HCT116 (cell line): ENCODE results near the gene AADACL4.

ENCODE experiments used
- CTCF ChIP-seq, 3 experiments: fragments of 200-600 bp in 1 of 3; sonication (generic) in 1 of 3; IDR thresholded peaks in 2 of 3; conservative IDR thresholded peaks in 1 of 3; 2 replicates each; pipeline ENCODE4 v1.5.1; 2012 to 2017; ENCODE audit warnings: low read depth in 2 of 3, low read length in 2 of 3, antibody characterized with exemption in 1 of 3, borderline replicate concordance in 1 of 3, control low read depth in 1 of 3, mild to moderate bottlenecking in 1 of 3, mixed read lengths in 1 of 3, mixed run types in 1 of 3, moderate library complexity in 1 of 3; ENCODE audit not compliant: insufficient read depth in 1 of 3
- EZH2 ChIP-seq: fragments of 200-600 bp; sonication (generic); IDR thresholded peaks from 2 replicates; pipeline ENCODE4 v1.6.1; 2017; ENCODE audit warnings: antibody characterized with exemption, mixed run types
- JUND ChIP-seq: IDR thresholded peaks from 2 replicates; pipeline ENCODE4 v1.6.1; 2012
- MAX ChIP-seq: IDR thresholded peaks from 2 replicates; pipeline ENCODE4 v1.6.1; 2012
- POLR2A ChIP-seq: IDR thresholded peaks from 2 replicates; pipeline ENCODE4 v1.7.0; 2011; ENCODE audit warnings: borderline replicate concordance; ENCODE audit not compliant: insufficient read depth, insufficient read length; ENCODE audit errors: extremely low read depth
- POLR2AphosphoS5 ChIP-seq: IDR thresholded peaks from 2 replicates; pipeline ENCODE4 v1.6.1; 2011; ENCODE audit warnings: mild to moderate bottlenecking, low read depth, low read length, moderate library complexity
- REST ChIP-seq: IDR thresholded peaks from 2 replicates; pipeline ENCODE4 v1.6.1; 2012; ENCODE audit warnings: low read depth
- TCF7L2 ChIP-seq: IDR thresholded peaks from 2 replicates; pipeline ENCODE4 v1.7.0; 2011; ENCODE audit warnings: borderline replicate concordance, inconsistent platforms; ENCODE audit not compliant: insufficient read depth, insufficient read length; ENCODE audit errors: extremely low read depth
- YY1 ChIP-seq: IDR thresholded peaks from 2 replicates; pipeline ENCODE4 v1.6.1; 2011; ENCODE audit warnings: low read length, low read depth, moderate library complexity, mild to moderate bottlenecking; ENCODE audit not compliant: insufficient replicate concordance; ENCODE audit errors: extremely low read depth
- ZNF274 ChIP-seq: fragments of 200-500 bp; sonication (Bioruptor generic); IDR thresholded peaks from 2 replicates; pipeline ENCODE4 v1.6.1; 2014; ENCODE audit warnings: mild to moderate bottlenecking, low read depth, low read length, inconsistent platforms

- TF ChIP-seq EZH2: no peak
- TF ChIP-seq ZNF274: no peak
- TF ChIP-seq CTCF (IDR thresholded peaks at IDR 0.05 in 2 of 3, conservative IDR thresholded peaks at IDR 0.05 in 1 of 3; ENCODE audit: borderline replicate concordance in 1 of 3, insufficient read depth in 1 of 3, low read depth in 2 of 3, low read length in 2 of 3): no peak
- TF ChIP-seq POLR2A: no peak
- TF ChIP-seq MAX: no peak
- no peak for TF ChIP-seq REST
- no peak for TF ChIP-seq YY1
- no peak for TF ChIP-seq TCF7L2
- TF ChIP-seq JUND: no peak
- TF ChIP-seq POLR2AphosphoS5: no peak
These were observed 64.7 kb downstream of the AADACL4 start for GRCh38 chr1:12708396-12709090.
